GM18909 (cell line): ENCODE data around the gene ZSCAN20.
A peak's percentile ranks its signal among the peaks of the same experiment; 100 is the strongest.

Experiments
- ATAC-seq: cut with Tn5 transposase; IDR thresholded peaks from one replicate; pipeline ENCODE4 v1.9.1; 2021; ENCODE audit warnings: mild to moderate bottlenecking; ENCODE audit not compliant: unreplicated experiment, poor library complexity

Gene ZSCAN20

GRCh38 chr1:33472269-33472980 lies at the start of gene ZSCAN20:
Gene ZSCAN20, plus strand, starts transcription at chr1:33472645. Its CDS starts 6,644 bp downstream, at chr1:33479289.
- peak; percentile 91 for ATAC-seq

DNA sequence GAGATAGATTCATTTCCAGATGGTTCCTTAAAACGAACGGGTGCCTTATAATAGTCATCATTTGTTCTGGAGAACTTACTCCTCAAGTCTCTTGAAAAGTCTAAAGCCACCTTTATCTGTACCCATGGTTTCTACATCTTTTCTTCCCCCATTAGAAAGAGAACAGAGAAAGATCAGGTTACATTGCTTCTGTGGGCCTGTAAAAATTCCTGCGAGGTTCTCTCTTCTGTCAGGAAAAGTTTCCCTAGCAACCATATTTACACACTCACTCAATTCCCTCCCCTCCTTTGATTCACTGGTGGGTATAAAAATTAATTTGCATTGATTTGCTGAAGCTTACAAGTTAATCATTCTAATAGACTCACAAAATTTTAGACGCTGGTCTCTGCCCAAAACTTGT lies 48.2 kb upstream of the ZSCAN20 start:
- ATAC-seq = no peak

GRCh38 chr1:33424610-33425009 lies 47.8 kb upstream of the ZSCAN20 start:
- no peak for ATAC-seq

DNA sequence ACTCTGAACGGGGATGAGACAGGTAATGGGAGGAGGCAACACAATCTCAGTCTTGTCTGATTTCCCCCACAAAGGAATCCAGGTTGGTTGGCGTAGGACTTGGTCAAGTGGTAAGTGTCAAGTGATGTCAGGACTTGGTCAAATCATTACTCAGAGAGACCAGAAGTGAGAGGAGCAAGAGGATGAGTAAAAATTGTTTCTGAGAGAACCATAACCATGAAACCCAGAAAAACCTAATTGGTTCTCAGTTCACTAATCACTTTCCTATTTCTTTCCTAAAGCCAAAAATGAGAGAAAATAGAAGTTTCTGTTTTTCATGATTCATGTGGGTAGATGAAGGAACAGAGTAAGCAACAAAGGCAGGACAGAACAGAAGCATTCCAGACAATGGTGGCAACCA lies 46.5 kb upstream of the ZSCAN20 start:
- ATAC-seq = no peak

DNA sequence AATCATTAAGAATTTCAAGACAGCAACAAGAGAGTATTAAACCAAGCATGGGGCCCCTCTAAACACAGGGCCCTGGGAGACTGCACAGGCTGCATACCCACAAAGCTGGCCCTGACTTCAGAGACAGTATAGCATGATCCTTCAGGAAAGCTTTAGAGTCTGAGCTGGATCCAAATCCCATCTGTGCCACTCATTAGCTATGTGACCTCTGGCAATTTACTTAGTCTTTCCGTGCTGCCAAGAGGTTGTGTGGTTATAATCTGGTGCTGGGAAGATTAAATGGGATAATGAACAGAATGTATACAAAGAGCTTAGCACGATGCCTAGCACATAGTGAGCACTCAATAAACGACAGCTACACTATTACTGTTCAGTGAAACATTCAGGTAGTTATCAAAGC lies 45.5 kb upstream of the ZSCAN20 start:
- ATAC-seq = no peak

GRCh38 chr1:33428661-33429060 lies 43.8 kb upstream of the ZSCAN20 start:
- ATAC-seq = no peak

- ATAC-seq = no peak
Observed at GRCh38 chr1:33429332-33429731, 43.1 kb upstream of the ZSCAN20 start.

DNA sequence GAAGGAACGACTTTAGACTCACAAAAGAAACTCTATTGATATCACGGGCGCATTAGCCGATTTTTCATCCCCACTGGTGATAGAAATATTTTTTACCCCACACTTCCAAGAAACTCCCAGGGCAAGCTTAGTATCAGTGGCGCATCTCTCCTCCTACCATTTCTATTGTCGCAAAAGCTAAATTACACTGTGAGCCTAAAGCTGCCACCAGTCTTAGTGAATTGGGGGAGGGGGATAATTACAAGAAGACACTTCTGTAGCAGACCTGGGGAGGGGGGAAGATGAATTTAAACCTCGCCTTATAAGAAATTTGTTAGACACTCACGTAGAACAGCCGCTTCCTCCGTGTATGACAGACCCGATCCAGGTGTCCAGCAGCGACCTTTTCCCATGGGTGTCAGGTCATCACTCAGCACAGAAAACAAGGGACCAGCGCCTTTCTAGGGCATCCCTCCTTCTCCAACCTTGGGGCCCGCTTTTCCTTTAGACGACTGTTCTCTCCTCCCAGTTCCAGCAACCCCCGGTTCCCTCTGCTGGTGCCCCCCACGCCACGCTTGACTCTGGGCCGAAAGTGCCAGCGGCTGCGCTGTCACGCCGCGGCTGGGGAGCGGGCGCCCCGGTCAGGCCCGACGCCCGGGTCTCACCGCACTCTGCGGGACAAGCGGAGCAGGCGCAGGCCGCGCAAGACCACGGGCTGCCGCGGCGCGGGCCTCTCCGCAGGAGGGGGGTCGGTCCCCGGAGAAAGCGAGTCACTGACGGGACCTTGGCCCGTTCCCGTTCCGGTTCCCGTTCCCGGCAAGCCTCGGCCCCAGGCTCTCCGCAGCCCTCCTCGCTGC lies 42.4 kb upstream of the ZSCAN20 start:
- peak; percentile 10 for ATAC-seq

GRCh38 chr1:33430692-33431593 lies 41.5 kb upstream of the ZSCAN20 start, which contains the start of gene PHC2:
Gene PHC2, minus strand, starts transcription at chr1:33431095. Its CDS starts 55,556 bp downstream, at chr1:33375539.
- peak; percentile 94 for ATAC-seq

GRCh38 chr1:33433509-33434362 lies 38.7 kb upstream of the ZSCAN20 start:
- no peak for ATAC-seq

DNA sequence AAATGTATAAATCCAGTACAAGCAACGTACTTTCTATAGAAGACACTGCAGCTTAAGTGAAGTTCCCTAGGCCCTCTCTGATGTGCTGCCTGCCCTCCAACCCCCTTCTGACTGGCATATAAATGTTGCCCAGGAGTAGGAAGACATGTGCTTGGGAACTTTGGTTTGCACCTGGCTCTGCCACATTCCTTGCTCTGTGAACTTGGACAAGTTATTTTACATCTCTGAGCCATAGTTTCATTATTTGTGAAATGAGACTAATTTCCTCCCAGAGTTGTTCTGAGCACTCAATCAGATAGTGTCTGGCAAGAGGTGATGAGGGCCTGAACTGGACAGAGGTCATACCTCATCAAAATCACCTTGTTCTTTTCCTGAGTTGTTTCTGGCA lies 38.1 kb upstream of the ZSCAN20 start:
- ATAC-seq = no peak

GRCh38 chr1:33435096-33435820 lies 37.2 kb upstream of the ZSCAN20 start:
- no peak for ATAC-seq

- ATAC-seq = no peak
Observed at GRCh38 chr1:33436557-33437285, 35.7 kb upstream of the ZSCAN20 start.

DNA sequence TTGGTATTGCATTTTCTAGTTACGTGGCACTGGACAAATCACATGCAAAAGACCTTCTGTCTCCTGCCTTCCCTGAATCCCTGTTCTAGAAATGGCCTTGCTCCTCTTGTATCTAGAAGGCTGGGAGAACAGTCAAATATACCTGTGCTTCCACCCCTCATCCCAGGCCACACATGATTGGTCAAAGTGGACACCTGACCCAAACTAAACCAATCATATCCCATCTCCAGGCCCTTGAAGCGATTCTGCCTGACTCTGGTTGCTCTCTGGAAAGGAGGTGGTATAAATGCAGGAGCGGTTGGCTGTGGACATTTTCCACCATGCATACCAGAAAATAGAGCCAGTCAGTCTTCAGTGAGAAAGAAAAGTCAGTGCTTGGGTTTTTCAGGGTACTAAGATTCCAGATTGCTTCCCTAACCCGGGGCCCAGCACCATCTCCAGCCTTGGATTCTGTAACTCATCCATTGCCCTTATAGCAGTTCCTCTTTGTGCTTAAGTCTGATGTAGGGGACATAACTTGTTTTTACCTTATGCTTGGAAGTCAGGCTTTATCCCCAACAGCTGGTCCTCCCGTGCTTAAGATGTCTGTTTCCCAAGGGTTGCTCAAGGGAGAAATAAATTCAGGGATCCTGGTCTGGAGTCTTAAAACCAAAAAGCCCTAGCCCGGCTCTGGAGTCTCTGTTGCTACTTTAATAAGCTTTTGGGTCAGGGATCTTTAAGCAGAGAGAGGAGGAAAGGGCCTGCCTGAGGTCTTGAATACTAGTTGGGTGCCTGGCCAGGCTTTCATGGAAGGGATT lies 33.9 kb upstream of the ZSCAN20 start:
- no peak for ATAC-seq

DNA sequence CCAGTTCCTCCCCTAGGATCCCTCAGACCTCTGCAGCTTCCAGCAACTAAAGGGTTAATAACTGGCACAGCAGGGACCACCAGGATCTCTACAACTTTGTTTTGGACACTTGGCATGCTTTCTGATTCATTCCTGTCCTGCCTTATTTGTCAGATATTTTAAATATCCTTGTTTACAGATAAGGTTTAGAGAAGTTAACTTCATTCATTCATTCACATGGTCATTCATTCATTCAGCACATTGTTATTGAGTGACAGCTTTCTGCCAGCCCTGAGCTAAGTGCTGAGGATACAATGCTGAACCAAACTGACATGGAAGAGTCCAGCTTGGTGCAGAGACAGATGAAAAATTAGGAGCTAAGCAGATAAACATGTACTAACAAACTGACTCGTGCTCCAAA lies 32.8 kb upstream of the ZSCAN20 start:
- ATAC-seq = no peak

DNA sequence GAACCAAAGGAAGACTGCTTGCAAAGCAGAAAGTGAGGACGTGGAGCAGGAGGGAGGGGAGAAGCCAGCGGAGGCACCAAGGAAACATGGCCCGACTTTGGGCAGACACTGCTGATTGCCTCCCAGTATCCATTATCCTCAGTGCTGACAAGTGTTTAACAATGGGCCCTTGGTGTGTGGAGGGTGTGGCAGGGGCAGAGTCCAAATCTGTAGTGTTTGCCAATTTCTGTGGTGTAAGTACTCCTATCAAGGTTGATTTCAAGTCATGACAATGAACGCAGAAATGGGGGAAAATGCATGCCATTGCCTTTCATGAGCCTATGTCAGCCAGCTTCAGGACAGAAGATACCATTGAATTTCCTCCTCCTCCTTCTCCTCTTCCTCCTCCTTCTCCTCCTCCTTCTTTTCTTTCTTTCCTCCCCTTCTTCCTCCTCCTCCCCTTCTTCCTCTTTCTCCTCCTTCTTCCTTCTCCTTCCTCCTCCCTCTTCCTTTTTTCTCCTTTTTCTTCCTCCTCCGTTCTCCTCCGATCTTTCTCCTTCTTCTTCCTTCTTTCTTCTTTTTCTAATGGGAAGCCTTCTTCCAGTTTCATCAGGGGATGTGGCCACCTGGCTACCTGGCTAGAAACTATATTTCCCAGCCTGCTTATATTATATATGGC lies 31.2 kb upstream of the ZSCAN20 start:
- ATAC-seq = no peak

DNA sequence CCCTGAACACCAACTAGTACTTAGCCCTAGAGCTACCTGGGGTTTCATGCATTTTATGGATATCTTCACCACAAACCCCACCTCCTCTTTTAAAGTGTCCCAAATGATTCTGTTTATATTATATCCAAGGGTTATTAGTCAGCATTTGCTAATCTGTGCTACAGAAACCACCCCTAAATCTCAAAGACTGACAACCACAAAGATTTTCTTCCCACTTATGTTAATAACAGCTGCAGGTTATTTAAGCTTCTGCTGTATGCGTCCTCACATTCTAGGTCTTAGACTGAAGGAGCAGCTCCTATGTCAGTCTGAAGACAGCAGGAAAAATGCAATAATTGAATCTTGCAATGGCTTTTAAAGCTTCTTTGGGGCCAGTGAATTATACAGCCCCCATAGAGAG lies 30.3 kb upstream of the ZSCAN20 start:
- ATAC-seq = no peak
